Esophagus mucosa (tissue), 1 donor: ENCODE data around the gene C6orf132. TPM values are rescaled to one million over a fixed set of nuclear protein-coding genes. Genes with fewer than 3 reads are reported as not detected.
A peak's percentile ranks its signal among the peaks of the same experiment; 100 is the strongest.
"Not testable (repeated sequence)": the region's sequence is repeated elsewhere in the genome, so short reads cannot be mapped to it uniquely, and the experiment has no call there.

Experiments
- ATAC-seq: fragments of 200-7000 bp; cut with Tn5 transposase; one replicate; pipeline ENCODE4 v1.9.1; 2020
- total RNA-seq: library from RNA; stranded (reverse); gene quantifications from one replicate; pipeline ENCODE4 v1.2.4, GENCODE V29; 2023
- donor health status: DM: yes; HTN: yes; CAD: no.

C6orf132 gene
- total RNA-seq: 216 TPM

DNA sequence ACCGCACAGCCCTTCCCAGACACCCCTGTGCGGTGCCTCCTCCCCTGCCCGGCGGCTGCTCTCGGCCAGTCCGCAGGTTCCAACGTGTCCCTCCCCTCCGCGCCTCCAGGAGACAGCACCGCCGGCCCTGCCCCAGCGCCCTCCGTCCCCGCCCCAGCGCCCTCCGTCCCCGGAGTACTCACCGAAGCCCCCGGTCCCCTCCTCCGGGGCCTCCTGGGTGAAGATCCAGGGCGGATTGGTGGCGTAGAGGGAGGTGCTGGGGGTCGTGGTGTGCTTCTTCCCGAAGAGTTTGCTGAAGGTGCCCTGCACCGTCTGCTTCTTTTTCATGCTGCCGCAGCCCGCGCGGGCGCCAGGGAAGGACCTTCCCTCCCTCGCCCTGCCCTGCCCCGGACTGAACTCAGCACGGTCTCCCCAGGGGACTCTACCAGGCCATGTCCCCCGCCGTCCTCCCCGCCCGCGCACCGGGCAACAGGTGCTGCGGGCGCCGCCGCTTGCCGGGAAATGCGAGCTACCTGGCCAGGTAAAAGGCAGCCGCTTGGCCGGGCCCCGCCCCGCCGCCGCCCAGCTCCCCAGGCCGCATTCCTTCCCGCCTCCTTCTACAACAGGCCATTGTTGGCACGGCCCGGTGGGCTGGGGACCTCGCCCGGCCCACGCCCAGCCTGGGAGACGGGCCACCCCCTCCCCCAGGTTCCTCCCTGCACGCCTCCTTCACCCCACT lies at the start of gene C6orf132:
TSS of gene C6orf132 (minus strand) at position 503 of the 718 bp plus-strand sequence. CDS start at position 327, 176 bp downstream.
- ATAC-seq: peak; percentile 83

DNA sequence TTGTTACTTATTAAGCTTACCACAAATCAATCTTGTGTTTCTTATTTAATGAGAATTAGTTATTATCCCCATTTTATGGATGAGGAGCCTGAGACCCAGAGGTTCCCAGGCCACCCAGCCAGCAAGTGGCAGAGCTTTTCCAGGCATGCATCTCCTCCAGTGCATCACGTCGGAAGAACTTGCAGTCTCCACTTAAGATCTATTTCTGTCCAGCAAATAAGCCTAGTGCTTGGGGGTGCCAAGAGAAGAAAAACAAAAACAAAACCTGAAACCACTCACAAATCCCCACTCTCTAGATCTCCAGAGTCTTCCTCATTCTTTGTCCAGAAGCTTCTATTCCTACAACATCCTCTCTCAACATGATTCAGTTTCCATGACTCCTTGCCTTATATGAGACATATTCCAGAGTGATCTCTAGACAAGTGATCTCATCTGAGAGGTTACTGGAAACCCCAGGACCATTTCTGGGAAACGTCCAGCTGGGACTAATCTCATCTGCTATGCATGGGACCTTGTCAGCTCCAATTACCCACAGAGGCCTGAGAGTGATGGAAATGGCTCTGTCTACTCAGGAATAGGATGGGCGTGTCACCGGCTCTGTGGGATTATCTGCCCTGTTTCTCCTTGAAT lies 48.2 kb upstream of the C6orf132 start:
- no peak for ATAC-seq

DNA sequence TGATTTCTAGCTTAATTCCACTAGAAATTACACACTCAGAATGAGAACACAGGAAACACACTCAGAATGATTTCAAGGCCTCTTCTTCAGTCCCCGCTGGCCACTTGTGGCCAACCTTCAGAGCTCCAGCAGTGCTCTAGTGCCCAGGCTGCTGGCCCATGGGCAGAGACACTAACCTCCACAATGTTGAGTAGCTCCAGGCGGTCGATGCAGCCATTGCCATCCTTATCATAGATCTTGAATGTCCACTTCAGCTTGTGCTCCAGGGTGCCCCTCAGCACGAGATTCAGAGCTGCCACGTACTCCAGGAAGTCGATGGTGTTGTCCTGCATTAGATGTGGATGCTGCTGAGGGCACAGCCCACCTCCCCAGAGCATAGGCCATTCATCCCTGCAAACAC lies 46.0 kb upstream of the C6orf132 start:
- ATAC-seq: no peak

DNA sequence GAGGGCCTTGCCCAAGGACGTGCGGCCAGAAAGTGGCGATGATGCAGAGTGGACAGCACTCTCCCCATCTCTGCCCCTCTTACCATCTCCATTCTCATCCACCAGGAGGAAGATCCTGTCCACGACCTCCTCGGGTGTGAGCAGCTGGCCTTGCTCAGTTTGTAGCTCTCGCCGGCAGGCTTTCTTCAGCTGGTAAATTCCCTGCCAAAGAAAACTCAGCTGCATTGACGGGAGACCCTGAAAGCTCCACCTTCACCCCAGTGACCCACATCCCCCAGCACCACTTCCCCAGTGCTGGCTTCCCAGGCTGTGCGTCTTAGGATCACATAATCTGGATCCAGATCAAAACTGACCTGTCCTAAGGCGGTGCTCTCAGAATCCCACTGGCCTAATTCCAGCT lies 43.2 kb upstream of the C6orf132 start:
- ATAC-seq: no peak

DNA sequence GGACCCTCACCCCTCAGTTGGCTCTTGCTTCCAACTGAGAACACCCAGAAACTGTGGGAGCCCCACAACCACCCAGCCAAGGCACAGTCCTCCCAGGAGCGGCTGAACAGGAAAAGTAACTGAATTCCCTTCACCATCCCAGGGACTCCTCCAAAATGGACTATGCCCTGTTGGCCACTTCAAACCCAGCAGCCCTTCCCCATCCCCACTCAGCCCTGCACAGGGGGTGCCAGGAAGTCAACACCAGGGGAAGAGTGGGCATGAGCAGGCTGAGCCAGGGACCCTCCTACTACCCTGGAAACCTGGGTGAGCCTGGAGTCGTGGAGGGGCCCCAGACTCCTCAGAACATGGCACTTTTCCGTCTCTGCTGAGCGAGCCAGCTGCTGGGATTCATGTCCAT lies 42.1 kb upstream of the C6orf132 start:
- ATAC-seq: no peak

- no peak for ATAC-seq
Observed at GRCh38 chr6:42182101-42182500, 39.7 kb upstream of the C6orf132 start.

DNA sequence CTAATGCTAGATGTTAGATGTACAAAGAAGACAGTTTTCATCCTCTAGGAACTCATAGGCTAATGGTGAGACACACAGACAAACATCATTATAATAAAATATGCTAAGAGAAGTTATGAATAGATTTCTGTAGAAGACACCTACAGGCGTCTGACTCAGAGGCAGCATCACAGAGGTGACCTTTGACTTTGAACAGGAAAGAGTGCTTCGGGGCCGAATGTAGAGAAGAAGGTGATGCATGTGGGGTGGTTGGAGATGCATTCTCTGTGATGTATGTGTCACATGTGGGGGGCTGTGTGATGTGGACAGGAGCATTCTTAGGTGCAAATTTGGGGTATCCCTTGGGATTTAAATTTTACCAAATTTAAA lies 37.5 kb upstream of the C6orf132 start:
- ATAC-seq: no peak

DNA sequence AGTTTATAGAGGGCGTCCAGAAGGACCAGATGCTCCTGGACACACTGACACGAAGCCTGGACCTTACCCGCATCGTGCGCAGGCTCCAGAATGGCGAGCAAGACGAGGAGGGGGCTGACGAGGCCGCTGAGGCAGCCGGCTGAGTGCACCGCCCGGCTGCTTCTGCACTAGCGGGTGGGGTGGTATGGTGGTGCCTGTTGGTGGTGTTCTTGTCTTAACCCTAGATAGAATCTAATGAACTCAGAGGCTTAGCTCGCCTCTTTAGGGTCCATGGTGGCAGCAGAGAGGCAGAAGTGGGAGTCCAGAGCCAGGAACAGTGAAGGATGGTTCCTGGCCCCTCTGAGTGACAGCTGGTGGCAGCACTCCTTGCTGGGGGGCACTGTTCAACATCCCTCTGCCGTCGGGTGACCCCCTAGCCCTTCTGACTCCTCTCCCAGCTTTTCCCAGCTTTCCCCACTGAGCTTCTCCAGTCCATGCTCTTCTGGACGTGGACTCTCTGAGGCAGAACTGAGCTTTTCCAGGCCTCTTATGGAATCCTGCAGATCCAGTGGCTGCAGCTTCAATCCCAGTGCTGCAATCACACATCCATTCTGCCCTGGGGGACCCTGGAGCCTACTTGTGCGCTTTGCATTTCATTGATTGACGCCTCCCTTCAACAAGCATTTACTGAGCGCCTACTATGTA lies 37.0 kb upstream of the C6orf132 start:
- no peak for ATAC-seq

GRCh38 chr6:42177514-42178364 lies 35.3 kb upstream of the C6orf132 start:
- ATAC-seq: no peak

GRCh38 chr6:42176981-42177380 lies 34.6 kb upstream of the C6orf132 start:
- ATAC-seq: no peak

DNA sequence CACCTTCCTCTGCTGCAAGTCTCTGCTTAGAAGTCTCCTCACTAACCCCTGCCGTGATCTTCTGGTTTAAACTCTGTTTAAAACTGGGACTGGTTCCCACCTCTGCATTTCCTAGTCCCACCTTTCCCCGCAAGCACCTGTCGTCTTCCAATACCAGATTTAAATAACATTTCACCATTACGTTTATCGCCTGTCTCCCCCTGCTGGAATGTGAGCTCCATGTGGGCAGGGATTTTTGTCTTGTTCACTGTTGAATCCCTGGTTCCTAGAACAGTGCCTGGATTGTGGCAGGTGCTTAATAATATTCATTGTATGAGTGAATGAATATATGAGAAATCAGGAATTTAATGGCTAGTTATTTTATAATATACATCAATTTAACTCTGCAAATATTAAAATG lies 33.4 kb upstream of the C6orf132 start:
- no peak for ATAC-seq

DNA sequence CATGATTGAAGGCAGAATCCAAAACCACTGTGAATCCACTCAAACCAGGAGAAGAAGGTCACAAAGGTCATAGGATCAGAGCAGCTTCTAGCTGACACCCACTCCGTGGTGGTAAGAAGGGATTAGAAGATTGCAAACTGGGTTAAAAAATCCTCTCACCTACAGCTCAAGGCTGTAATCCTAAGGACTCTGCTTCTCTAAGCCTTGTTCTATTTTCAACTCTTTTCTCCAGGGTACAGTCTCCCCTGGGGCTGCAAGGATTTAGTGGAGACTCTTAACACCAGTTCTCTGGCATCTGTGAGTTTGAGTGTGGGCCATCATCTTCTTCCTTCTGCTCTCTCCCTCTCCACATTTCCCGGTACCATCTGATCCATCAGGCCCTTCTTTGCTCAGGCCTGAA lies 30.7 kb upstream of the C6orf132 start, which contains the start of gene GUCA1A:
TSS of gene GUCA1A (plus strand) at position 264 of the 400 bp plus-strand sequence. CDS start 250 bp downstream, outside the sequence.
- ATAC-seq: no peak

GRCh38 chr6:42171813-42172581 lies 29.6 kb upstream of the C6orf132 start:
- ATAC-seq: no peak

- ATAC-seq: not testable (repeated sequence)
Observed at GRCh38 chr6:42169780-42170179, 27.4 kb upstream of the C6orf132 start.

GRCh38 chr6:42168650-42169049 lies 26.2 kb upstream of the C6orf132 start:
- ATAC-seq: no peak

- ATAC-seq: peak; percentile 84
Observed at GRCh38 chr6:42166444-42167141, 24.2 kb upstream of the C6orf132 start.

DNA sequence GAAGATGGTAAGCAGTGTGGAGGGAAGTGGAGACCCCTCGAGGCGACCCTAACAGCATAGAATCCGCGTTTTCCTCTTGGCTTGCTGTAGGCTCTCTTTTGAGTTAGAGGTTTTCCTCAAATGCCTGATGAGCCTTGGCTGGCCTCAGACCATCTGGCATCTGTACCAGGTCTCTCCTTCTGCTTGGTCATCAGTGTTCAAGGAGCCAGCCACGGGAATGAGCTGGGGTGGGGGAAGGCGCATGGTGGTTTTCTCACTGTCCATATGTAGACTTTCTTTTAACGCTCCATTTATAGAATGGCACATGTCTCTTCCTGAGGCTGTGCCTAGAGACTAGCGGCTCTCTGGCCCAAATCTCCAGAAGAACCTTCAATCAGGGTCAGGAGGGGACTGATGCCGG lies 22.6 kb upstream of the C6orf132 start:
- ATAC-seq: no peak

GRCh38 chr6:42163981-42164380 lies 21.6 kb upstream of the C6orf132 start:
- ATAC-seq: no peak

DNA sequence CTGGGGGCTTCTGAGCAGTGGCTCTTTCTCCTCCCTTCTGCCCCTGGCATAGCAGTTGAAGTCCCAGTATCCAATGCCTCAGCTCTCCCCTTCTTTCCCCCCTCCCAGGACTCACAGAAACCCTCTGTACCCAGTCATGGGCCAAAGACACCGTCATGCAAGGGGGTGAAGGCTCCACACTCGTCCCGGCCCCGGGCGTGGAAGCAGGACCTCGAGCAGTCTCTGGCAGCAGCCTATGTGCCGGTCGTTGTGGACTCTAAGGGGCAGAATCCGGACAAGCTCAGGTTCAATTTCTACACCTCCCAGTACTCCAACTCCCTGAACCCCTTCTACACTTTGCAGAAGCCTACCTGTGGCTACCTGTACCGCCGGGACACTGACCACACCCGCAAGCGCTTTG lies 20.4 kb upstream of the C6orf132 start:
- ATAC-seq: no peak

DNA sequence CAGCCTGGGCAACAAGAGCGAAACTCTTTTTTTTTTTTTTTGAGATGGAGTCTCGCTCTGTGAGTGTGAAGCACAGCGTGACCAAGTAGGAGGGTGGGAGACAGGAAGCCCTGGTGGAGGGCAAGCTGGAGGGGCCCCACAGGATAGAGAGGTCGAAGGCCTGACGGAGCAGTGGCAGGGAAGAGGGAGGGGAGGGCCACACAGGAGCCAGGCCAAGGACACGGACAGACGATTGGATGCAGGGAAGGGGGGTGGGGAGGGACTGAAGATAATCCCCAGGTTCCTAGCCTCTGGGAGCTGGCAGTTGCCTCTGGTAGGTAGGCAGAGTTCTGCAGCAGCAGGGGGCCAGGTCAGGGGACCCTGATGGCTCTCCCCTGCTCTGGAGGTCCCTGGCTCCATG lies 20.0 kb upstream of the C6orf132 start:
- no peak for ATAC-seq

GRCh38 chr6:42159431-42160024 lies 17.1 kb upstream of the C6orf132 start:
- peak; percentile 66 for ATAC-seq
